Effector CD4-positive, alpha-beta T cell (primary cell): ENCODE measurements around the gene TP63. TPM values are rescaled to one million over a fixed set of nuclear protein-coding genes. Genes with fewer than 3 reads are reported as not detected.
"Not testable (repeated sequence)": the region's sequence is repeated elsewhere in the genome, so short reads cannot be mapped to it uniquely, and the experiment has no call there.

Experiments used
- DNase-seq: peaks from one replicate; pipeline ENCODE4 v3.0.0-alpha.2; 2020
- total RNA-seq: gene quantifications from one replicate; lab custom pipeline; 2026; lab: John Stamatoyannopoulos, UW

The TP63 gene
- not detected for total RNA-seq

DNA sequence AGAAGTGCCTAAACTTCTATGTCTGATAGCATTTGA is at the start of gene TP63:
Gene TP63, plus strand, starts transcription at position 17 of the 36 bp plus-strand sequence. CDS start 127 bp downstream, outside the sequence.
- DNase-seq, result no peak

DNA sequence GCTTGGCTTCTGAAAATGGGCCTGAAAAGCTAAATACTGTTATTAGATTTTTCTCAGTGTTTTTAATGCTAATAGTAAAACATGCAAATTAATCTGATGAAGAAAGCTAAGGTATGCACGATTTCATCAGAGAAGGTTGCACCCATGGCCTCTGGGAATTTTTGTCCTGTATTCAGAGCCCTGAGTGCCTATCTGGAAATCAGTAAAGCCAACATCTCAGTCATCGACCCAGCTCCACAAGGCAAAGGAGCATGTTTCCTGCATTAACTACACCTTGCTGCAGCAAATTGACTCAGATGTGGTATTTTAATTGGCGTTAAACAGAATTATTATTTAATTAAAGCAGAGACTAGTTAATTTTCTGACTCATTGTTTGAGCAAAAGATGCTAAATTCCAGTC is 49.0 kb upstream of the TP63 start:
- DNase-seq, result no peak

DNA sequence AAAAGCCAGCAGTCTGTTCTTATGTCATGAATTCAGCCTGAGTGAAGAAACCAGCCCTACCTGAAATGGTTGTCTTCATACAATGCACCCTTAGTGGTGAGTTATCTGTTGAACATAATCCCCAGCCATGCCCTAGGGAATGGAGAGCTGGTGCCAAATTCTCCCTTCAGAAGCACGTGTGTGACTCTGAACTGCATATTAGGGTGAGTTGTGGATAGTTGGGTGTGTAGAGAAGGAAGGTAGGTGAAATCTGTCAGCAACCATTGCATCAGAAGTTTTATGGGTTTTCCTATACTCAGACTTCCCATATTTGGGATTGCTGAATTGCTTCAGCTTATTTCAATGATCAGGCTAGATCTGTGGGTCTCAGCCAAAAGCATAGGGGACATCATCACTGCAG is 46.5 kb upstream of the TP63 start:
- no peak for DNase-seq

DNA sequence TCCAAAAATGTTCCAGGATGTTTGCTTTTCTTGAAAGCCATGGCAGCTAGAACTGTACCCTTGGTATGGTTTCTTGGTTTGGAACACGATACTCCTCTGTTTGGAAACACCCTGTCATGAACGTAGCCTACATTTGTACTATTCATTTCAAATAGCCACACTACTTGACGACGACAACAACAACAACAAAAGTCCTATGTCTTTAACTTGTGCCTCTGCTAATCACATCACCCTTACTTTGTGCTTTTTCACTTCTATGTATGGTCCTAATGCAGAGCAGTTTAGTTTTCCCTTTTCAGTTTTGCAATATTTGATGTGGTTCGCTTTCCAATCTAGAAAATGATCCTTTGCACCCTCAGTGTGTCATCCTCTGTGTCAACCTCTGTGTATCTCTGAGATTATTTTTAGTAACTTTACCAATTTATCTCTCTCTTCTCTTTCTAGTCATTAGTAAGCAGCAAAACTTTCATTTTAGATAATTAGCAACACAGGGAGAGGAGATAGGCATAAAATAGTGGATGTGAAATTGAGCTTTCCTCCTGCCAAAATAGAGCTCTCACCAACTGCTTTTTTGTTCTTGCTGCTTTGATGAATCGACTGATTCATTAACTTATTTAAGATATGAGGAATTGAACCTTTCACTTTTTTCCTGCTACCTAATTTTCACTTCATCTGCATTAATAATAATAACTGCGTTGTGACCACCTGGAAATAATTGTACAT is 44.1 kb upstream of the TP63 start:
- DNase-seq, result no peak

DNA sequence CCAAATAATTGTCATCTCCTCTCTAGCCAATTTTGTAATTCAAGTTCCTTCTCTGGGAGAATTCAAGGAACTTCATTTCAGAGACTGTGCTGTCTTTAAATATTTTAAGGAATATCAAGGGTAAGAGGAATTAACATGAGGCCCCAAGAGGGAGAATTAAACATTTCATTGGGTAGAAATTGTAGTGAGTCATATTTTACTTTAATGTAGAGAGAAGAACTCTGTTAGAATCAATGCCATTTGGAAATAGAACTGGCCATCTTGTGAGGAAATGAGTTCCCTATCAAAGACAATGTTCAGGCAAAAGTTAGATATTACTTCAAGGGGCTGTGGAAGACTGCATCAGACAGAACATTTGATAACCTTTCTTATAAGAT is 43.5 kb upstream of the TP63 start:
- no peak for DNase-seq

DNA sequence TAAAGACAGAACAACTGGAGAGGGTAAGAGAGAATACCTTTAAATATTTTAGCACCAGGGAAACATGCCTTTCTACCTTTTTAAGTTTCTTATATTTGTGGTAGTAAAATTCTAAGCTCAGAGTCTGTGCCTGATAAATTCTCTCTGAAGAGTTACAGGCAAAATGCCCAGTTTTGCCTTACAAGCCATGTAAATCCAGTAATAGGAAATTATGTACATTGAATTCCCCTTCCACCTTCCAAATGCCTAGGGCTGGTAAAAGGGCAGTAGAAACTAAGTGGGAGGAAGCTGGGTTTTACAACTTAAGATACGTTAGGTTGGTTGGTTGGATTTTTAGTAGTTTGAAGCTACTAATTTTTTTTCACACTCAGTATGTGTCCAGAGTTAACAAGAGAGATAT is 43.1 kb upstream of the TP63 start:
- no peak for DNase-seq

DNA sequence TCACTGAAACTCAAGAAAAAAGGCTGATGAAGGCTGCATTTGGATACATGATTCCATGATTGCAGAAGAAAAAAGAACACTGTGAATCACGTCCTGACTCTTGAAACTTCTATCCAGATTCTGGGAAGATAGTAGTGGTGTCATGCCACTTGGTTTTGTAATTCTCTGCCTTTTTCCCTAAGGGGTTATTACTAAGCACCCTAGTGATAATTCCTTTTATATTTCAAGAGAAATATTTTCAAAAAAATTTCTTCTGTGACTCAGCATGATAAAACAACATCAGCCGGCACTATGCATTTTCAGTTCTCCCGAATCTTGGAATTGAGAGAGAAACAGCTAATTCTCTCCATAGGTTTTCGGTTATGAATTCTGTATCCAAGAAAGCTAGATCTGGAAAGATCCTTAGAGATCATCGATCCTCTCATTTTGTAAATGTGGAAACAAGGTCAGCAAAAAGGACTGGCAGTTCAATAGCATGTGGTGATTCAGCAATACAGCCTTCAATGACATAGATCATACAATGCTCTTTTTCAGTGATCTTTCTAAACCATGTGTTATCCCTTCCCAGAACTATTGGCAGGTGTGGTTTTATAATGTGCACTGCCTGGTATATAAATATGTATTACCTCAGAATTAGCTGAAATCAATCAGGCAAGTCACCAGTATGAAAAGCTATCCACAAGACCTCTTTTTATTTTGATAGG is 42.6 kb upstream of the TP63 start:
- DNase-seq, result no peak

DNA sequence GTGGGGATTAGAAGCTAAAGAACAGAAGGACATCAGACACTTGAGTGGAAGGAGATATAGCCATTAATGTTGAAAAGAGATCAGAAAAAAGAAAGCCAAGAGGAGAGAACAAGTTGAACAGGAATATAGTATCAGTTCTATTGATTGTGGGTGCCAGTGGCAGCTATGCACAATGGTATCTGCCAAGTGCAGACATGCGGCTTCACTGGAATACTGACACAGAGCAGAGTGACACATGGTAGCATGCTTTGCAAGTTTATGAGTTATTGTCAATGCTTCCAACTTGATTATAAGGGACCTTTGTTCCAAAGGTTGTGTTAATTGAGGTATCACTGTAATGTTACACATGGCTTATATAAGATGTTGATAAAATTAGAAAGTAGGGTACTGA is 42.0 kb upstream of the TP63 start:
- no peak for DNase-seq

DNA sequence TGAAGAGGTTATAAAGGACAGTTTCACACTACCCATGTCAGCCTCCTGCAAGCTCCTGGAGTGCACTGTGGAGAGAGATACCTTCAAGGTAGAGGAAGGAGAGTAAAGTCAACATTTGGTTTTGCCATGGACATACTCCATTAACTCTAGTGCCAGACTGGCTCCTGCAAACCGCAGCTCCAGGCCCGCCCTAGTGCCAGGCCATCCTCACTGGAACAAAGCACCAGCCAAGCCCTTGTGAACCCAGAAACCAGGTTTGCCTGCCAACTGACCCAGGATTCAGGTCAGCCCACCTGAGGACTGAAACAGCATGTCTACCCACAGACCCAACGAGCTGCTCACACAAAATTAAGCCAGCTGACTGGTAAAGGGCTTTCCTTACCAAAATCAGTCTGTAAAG is 41.0 kb upstream of the TP63 start:
- no peak for DNase-seq

DNA sequence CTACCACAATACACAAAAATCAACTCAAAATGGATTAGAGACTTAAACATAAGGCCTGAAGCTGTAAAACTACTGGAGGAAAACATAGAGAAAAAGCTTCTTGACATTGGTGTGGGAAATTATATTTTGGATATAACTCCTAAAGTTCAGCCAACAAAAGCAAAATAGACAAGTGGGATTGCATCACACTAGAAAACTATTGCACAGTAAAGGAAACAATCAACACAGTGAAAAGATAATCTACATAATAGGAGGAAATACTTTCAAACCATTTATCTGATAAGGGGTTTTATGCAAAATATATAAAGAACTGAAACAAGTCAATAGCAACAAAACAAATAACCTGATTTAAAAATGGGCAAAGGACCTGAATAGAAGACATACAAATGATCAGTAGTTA is 37.6 kb upstream of the TP63 start:
- DNase-seq, result no peak

DNA sequence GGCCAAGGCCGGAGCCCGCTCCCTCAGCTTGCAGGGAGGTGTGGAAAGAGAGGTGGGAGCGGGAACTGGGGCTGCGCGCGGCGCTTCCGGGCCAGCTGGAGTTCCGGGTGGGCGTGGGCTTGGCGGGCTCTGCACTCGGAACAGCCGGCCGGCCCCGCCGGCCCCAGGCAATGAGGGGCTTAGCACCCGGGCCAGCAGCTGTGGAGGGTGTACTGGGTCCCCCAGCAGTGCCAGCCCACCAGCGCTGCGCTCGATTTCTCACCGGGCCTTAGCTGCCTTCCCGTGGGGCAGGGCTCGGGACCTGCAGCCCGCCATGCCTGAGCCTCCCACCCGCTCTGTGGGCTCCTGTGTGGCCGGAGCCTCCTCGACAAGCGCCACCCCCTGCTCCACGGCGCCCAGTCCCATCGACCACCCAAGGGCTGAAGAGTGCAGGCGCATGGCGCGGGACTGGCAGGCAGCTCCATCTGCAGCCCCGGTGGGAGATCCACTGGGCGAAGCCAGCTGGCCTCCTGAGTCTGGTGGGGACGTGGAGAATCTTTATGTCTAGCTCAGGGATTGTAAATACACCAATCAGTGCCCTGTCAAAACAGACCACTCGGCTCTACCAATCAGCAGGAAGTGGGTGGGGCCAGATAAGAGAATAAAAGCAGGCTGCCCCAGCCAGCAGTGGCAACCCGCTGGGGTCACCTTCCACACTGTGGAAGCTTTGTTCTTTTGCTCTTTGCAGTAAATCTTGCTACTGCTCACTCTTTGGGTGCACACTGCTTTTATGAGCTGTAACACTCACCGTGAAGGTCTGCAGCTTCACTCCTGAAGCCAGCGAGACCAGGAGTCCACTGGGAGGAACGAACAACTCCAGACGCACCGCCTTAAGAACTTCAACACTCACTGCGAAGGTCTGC is 34.9 kb upstream of the TP63 start:
- DNase-seq, result not testable (repeated sequence)

DNA sequence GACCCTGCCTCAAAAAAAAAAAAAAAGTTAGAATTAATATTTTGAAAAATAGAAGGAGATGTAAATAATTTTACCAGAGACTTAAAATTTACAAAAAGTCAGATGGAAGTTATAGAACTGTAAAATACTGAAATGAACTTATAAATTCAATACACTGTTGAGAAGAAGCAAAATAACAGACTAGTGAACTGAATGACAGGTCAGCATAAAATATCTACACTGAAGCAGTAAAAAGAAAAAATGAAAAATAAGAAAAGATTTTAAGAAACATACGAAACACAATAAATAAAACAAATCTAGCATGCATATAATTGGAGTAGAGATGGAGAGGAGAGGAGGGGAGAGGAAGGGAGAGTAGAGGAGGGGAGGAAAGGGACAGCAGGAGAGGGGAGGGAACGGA is 33.3 kb upstream of the TP63 start:
- no peak for DNase-seq

DNA sequence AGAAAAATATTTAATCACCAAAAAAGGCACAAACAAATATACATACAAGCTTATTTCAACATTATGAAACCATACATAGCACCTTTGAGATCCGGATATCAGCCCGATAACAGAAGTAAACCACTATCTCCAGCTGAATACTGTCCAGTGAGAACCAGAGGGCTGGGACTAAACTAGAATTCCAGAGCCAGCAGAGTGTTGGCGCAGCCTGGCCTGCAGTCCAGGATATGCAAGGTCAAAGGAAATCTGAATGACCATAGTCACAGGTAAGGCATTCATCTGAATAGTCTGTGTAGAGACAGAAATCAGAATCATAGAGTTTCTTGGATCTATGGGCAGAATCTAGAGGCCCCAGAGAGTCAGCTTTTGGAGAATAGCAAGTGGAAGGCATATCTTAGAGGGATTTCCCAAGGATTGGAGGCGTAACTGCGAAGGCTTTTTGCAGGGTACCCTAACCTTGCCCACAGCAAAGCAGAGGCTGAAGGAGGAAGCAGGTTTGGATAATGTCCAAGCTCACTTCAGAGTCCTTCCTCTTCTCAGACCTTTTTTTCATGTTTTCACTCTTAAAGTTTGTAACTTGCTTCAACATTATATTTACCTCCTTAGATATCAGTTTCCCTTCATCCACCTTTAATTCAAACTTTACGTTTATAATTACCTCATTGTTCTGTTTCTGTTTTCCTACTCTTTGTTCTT is 32.5 kb upstream of the TP63 start:
- DNase-seq, result no peak

DNA sequence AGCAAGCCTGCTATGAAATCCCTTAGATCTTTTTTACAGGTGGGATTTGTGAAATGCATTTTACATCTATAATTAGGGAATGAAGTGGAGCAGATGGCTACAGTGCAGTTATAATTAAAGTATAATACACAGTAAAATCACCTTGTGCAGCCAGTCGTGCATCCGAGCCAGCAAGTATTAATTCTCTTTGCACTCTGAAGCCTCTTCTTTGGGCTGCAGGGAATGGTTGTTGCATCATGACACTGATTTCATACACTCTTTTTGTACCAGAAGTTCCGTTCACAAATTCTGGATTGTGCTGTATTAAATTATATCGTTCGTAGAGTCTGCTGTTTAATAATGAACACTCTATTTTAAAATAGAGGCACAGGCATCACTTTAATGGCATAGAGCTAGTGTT is 28.7 kb upstream of the TP63 start:
- DNase-seq, result no peak

DNA sequence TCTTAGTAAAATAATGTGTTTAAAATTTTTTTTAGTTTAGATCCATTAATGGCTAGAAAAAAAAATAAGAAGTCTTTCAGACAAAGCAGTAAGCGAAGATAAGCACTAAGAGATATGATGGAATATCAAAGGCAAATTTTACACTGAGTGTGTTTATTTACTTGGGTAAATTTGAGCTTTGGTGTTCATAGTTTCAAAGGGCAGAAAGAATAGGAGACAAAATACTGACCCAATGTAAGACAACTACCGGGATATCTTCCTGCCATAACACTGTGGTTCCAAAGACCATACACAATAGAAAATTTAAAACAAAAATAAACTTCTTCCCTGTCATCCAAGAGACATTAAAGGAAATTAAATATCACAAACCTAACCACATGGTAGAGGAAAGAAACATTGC is 25.5 kb upstream of the TP63 start:
- DNase-seq, result no peak

DNA sequence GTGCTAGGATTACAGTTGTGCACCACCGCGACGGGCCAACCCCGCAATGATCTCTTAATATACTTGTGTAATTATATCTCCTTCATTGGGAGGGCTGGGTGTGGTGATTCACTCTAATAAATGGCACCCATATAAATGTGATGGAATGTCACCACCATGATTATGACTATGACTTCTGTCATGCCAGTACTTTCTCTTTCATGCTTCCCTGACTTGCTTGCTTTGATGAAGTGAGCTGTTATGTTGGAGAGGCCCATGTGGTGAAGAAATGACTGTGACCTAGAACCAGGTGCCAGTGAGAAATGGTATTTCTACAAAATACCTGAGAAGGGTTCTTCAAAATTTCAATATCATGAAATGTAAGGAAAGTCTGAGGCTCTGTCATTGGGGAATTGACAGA is 24.4 kb upstream of the TP63 start:
- no peak for DNase-seq

DNA sequence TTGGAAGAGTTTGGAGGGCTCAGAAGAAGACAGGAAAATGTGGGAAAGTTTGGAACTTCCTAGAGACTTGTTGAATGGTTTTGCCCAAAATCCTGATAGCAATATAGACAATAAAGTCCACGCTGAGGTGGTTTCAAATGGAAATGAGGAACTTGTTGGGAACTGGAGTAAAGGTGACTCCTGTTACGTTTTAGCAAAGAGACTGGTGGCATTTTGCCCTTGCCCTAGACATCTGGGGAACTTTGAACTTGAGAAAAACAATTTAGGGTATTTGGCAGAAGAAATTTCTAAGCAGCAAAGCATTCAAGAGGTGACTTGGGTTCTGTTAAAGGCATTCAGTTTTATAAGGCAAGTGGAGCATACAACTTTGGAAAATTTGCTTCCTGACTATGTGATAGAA is 18.5 kb upstream of the TP63 start:
- not testable (repeated sequence) for DNase-seq

DNA sequence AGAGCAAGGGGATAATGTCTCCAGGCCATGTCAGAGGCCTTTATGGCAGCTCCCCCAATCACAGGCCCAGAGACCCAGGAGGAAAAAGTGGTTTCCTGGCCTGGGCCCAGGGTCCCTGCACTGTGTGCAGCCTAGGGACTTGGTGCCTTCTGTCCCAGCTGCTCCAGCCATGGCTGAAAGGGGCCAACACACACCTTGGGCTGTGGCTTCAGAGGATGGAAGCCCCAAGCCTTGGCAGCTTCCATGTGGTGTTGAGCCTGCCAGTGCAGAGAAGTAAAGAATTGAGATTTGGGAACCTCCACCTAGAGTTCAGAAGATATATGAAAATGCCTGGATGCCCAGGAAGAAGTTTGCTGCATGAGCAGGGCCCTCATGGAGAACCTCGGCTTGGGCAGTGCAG is 18.1 kb upstream of the TP63 start:
- no peak for DNase-seq

DNA sequence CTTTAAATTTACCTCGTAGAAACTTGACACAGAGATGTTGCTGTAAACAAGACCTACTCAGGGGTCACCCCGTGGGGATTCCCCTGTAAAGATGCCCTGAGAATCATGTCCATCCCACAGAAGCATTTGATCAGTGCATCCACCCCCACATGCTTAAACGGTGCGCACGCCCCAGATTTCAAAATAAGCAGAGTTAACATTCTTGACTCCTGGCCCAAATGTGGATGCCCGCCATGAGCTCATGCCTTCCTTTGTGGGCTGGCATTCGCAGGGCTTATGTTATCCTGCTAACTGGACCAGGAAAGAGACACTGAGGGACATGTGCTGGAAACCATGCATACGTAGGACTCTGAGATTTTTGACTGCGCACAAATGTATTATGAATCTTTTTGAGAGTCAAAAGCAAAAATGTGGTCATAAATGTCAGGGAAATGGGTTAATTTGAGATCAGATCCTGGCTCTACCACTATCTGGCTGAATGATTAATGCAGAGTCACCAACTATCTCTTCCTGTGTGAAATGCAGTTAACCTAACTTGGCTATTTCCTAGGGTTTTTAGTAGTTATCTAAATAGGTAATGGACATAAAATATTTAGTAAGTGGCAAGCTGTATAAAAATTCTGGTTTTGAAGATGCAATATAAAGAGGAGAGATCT is 9.1 kb upstream of the TP63 start:
- DNase-seq, result no peak

DNA sequence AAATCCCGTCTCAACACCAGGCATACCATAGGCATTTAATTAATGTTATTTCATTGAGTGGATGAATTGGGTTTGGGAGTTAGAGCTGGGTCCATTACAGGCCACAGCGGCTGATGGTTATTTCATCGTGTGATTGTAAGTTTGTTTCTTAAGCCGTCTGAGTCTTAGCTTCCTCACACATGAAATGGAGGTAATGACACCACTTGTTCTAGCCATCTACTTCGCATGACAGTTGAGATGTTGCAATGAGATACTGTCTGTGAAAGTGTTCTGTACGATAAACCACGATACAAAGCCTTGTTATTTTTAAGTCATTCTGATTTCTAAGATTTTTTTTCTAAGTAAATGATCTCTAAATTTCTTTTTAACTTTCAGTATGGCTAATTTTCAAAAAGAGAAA is 8.6 kb upstream of the TP63 start:
- no peak for DNase-seq

DNA sequence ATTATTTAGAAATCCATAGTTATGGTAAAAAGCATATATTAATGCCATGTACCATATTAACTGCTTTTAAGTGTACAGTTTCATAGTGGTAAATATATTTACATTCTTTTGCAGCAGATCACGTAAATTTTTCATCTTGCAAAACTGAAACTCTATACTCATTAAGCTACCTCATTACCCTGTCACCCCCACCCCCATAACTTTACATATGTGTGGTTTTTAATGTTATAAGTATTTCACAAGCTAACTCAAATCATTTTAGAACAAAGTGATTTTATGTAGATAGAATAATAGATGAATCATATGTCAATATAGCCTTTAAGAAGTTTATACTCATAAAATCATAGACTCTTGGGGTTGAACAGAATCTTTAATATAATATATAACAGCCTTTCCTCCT is 7.1 kb upstream of the TP63 start:
- DNase-seq, result no peak

DNA sequence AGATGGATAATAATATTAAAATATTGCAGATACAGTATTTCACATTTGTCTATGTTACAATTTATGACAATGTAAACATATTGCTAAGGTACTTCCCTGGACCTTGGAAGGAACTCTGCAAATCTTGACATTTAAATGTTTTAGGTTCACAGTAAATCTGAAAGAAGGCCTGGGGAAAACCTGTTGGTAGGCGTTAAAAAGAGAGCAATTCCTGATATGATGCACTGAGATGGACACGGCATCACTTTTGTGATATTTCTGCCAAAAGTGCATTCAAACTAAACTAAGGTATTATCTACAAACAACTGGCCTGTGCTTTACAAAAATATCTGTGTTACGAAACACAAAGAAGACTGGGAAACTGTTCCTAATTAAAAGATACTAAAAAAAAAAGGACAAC is 6.1 kb upstream of the TP63 start:
- DNase-seq, result no peak

DNA sequence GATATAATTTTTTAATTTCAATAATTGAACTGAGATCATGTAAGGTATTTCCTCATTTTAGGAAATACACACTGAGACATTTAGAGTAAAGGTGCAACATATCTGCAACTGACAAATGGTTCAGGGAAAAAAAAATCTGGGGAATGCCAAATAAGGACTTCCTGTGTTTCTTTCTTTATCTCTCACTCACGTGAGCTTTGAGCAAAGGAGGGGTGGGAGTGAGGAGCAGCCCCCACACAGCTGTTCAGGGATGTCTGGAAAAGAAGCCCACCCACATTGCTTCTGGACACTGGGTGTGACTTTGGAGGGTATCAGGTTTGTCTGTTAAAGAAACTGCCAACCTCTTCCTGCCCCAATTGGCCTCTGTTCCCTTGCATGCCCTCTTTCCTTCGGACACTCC is 5.6 kb upstream of the TP63 start:
- no peak for DNase-seq
